WTC11 (cell line): ENCODE data around the gene MYOM3. TPM values are rescaled to one million over a fixed set of nuclear protein-coding genes. Genes with fewer than 3 reads are reported as not detected.

Source experiments
- ATAC-seq: fragments of 200-7000 bp; cut with Tn5 transposase; 2 replicates; pipeline ENCODE4 v1.10.0; 2021; ENCODE audit warnings: mild to moderate bottlenecking, moderate library complexity
- CTCF ChIA-PET: fragments of 300-600 bp; sonication (Branson Sonifier 250); formaldehyde crosslinking; loops from one replicate; lab custom pipeline; 2021; ENCODE audit warnings: antibody characterized with exemption; lab: Charles Lee
- POLR2A ChIA-PET: fragments of 350-600 bp; sonication (Branson Sonifier 250); formaldehyde crosslinking; loops from one replicate; lab custom pipeline; 2021; ENCODE audit warnings: antibody characterized with exemption; lab: Charles Lee
- DNase-seq: peaks from one replicate; pipeline ENCODE4 v3.0.0; 2021; ENCODE audit warnings: low spot score
- H3K27ac Mint-ChIP-seq: 2 replicates; pipeline ENCODE4 v1.8.0; 2021; ENCODE audit warnings: mixed read lengths
- H3K27me3 Mint-ChIP-seq: 2 replicates; pipeline ENCODE4 v1.8.0; 2021; ENCODE audit warnings: low read depth, mild to moderate bottlenecking, moderate library complexity, mixed read lengths
- H3K36me3 Mint-ChIP-seq: 2 replicates; pipeline ENCODE4 v1.8.0; 2021; ENCODE audit warnings: mixed read lengths
- H3K4me1 Mint-ChIP-seq: 2 replicates; pipeline ENCODE4 v1.8.0; 2022; ENCODE audit warnings: mixed read lengths
- H3K4me3 Mint-ChIP-seq: 2 replicates; pipeline ENCODE4 v1.8.0; 2021; ENCODE audit warnings: mild to moderate bottlenecking, moderate library complexity, mixed read lengths
- H3K9me3 Mint-ChIP-seq: 2 replicates; pipeline ENCODE4 v1.8.0; 2021; ENCODE audit warnings: mixed read lengths
- AR ChIP-seq: fragments of 250-450 bp; sonication (Bioruptor Pico); IDR thresholded peaks from 2 replicates; pipeline ENCODE4 v1.9.0; 2021; ENCODE audit warnings: mild to moderate bottlenecking
- E2F5 ChIP-seq: sonication (generic); formaldehyde crosslinking; IDR thresholded peaks from 2 replicates; pipeline ENCODE4 v1.8.1; 2022; ENCODE audit warnings: mild to moderate bottlenecking, moderate library complexity, missing genetic modification reagents
- ETV6 ChIP-seq: sonication (generic); formaldehyde crosslinking; IDR thresholded peaks from 2 replicates; pipeline ENCODE4 v1.8.1; 2022; ENCODE audit warnings: mild to moderate bottlenecking, missing genetic modification reagents
- FOXJ3 ChIP-seq: sonication (generic); formaldehyde crosslinking; IDR thresholded peaks from 2 replicates; pipeline ENCODE4 v1.9.0; 2021; ENCODE audit warnings: missing genetic modification reagents, mild to moderate bottlenecking, borderline replicate concordance
- FOXK1 ChIP-seq: sonication (generic); formaldehyde crosslinking; IDR thresholded peaks from 2 replicates; pipeline ENCODE4 v1.8.0; 2022; ENCODE audit warnings: mild to moderate bottlenecking, moderate library complexity, missing genetic modification reagents
- FOXP4 ChIP-seq: sonication (generic); formaldehyde crosslinking; IDR thresholded peaks from 2 replicates; pipeline ENCODE4 v1.8.0; 2022; ENCODE audit warnings: mild to moderate bottlenecking, missing genetic modification reagents
- KAT7 ChIP-seq: sonication (generic); formaldehyde crosslinking; IDR thresholded peaks from 2 replicates; pipeline ENCODE4 v1.8.1; 2023; ENCODE audit warnings: missing genetic modification reagents, mild to moderate bottlenecking, borderline replicate concordance
- MAX ChIP-seq: sonication (generic); formaldehyde crosslinking; IDR thresholded peaks from 2 replicates; pipeline ENCODE4 v1.8.0; 2022; ENCODE audit warnings: mild to moderate bottlenecking, missing genetic modification reagents
- RORB ChIP-seq: fragments of 250-450 bp; sonication (Bioruptor Pico); IDR thresholded peaks from 2 replicates; pipeline ENCODE4 v1.9.0; 2021; ENCODE audit warnings: mild to moderate bottlenecking
- SOX15 ChIP-seq: fragments of 250-450 bp; sonication (Bioruptor Pico); IDR thresholded peaks from 2 replicates; pipeline ENCODE4 v1.9.0; 2021; ENCODE audit warnings: mild to moderate bottlenecking
- ZMAT4 ChIP-seq: fragments of 250-450 bp; sonication (Bioruptor Pico); IDR thresholded peaks from 2 replicates; pipeline ENCODE4 v1.9.0; 2021; ENCODE audit warnings: mild to moderate bottlenecking
- ZNF121 ChIP-seq: sonication (generic); formaldehyde crosslinking; IDR thresholded peaks from 2 replicates; pipeline ENCODE4 v1.8.0; 2023; ENCODE audit warnings: missing genetic modification reagents
- ZNF263 ChIP-seq: sonication (generic); formaldehyde crosslinking; IDR thresholded peaks from 2 replicates; pipeline ENCODE4 v1.8.1; 2022; ENCODE audit warnings: low read depth, mild to moderate bottlenecking, moderate library complexity, missing genetic modification reagents
- ZNF281 ChIP-seq: sonication (generic); formaldehyde crosslinking; IDR thresholded peaks from 2 replicates; pipeline ENCODE4 v1.8.0; 2023; ENCODE audit warnings: mild to moderate bottlenecking, missing genetic modification reagents
- ZNF671 ChIP-seq: fragments of 250-450 bp; sonication (Bioruptor Pico); IDR thresholded peaks from 2 replicates; pipeline ENCODE4 v1.8.0; 2021; ENCODE audit warnings: mild to moderate bottlenecking
- total RNA-seq: library from RNA; stranded (reverse); gene quantifications from 3 replicates; pipeline ENCODE4 v1.2.3, GENCODE V29; 2021

Gene MYOM3
- total RNA-seq, 1 experiment from 2014 or later, result 0.13 TPM

- no peak overlapping the region for H3K27ac Mint-ChIP-seq
- H3K4me3 Mint-ChIP-seq, result no peak overlapping the region
- TF ChIP-seq E2F5 (CRISPR knock-in tag) (no peak), RORB (CRISPR knock-in tag) (no peak)
- DNase-seq (no peak), ATAC-seq (no peak)
- H3K27me3 Mint-ChIP-seq, result no peaks in the 10 kb centered on the region
- no peaks in the 10 kb centered on the region for H3K36me3 Mint-ChIP-seq
- POLR2A ChIA-PET, result no interaction called here
- peaks cover 22% of the 10 kb centered on the region for H3K4me1 Mint-ChIP-seq
- CTCF ChIA-PET, result interaction anchor here (0.8 kb wide), 1 partner anchor 37 kb away, joined by 3 read pairs; the partner anchor contains the start of gene MYOM3
- H3K9me3 Mint-ChIP-seq, result no peaks in the 10 kb centered on the region
These were observed 36.4 kb downstream of the MYOM3 start for GRCh38 chr1:24075590-24075854.

GRCh38 chr1:24074817-24075589 lies 36.9 kb downstream of the MYOM3 start:
- H3K27ac Mint-ChIP-seq, result no peak overlapping the region
- ChIA-PET POLR2A (no interaction called here), CTCF (no interaction called here)
- peaks cover 22% of the 10 kb centered on the region for H3K4me1 Mint-ChIP-seq
- H3K4me3 Mint-ChIP-seq, result no peak overlapping the region
- H3K9me3 Mint-ChIP-seq, result no peaks in the 10 kb centered on the region
- TF ChIP-seq ETV6, result no peak
- TF ChIP-seq ZNF121 (CRISPR knock-in tag), result peak; percentile 81; the same call in 1 of the 2 replicates
- ATAC-seq (no peak), DNase-seq (no peak)
- H3K36me3 Mint-ChIP-seq, result no peaks in the 10 kb centered on the region
- no peaks in the 10 kb centered on the region for H3K27me3 Mint-ChIP-seq

- Mint-ChIP-seq H3K4me1 (peaks cover 22% of the 10 kb centered on the region), H3K9me3 (no peaks in the 10 kb centered on the region), H3K36me3 (no peaks in the 10 kb centered on the region), H3K4me3 (no peak overlapping the region), H3K27me3 (no peaks in the 10 kb centered on the region), H3K27ac (no peak overlapping the region)
- ChIA-PET POLR2A (no interaction called here), CTCF (no interaction called here)
- DNase-seq (no peak), ATAC-seq (no peak)
- no peak for TF ChIP-seq ZNF281
- TF ChIP-seq FOXJ3 (CRISPR knock-in tag), result no peak
- TF ChIP-seq FOXK1 (CRISPR knock-in tag), result no peak
These were observed 37.7 kb downstream of the MYOM3 start for GRCh38 chr1:24074196-24074595.

GRCh38 chr1:24071941-24072340 lies 40.0 kb downstream of the MYOM3 start:
- H3K4me1 Mint-ChIP-seq, result peaks cover 6% of the 10 kb centered on the region; the same call in 1 of the 2 replicates
- ChIA-PET CTCF (interaction anchor here (0.9 to 3.3 kb wide), 28 partner anchors 11 to 321 kb away, joined by 3 to 31 read pairs (median 4); partner anchors contain the start of genes IFNLR1, MYOM3 and SRSF10), POLR2A (interaction anchor here (0.6 to 1.9 kb wide), 2 partner anchors 60 to 79 kb away, joined by 6 to 8 read pairs; no protein-coding TSS in a partner anchor)
- H3K36me3 Mint-ChIP-seq, result no peaks in the 10 kb centered on the region
- H3K9me3 Mint-ChIP-seq, result no peaks in the 10 kb centered on the region
- no peak overlapping the region for H3K4me3 Mint-ChIP-seq
- H3K27me3 Mint-ChIP-seq, result no peaks in the 10 kb centered on the region
- no peak overlapping the region for H3K27ac Mint-ChIP-seq
- no peak for ATAC-seq
- no peak for DNase-seq
- no peak for TF ChIP-seq ZNF263 (CRISPR knock-in tag)

GRCh38 chr1:24070821-24071393 lies 41.0 kb downstream of the MYOM3 start:
- ATAC-seq, result peak; percentile 91
- Mint-ChIP-seq H3K4me1 (peaks cover 6% of the 10 kb centered on the region; the same call in 1 of the 2 replicates), H3K4me3 (peak overlapping the region; percentile 50), H3K9me3 (no peaks in the 10 kb centered on the region), H3K27me3 (no peaks in the 10 kb centered on the region; the same call in 1 of the 2 replicates), H3K27ac (no peak overlapping the region), H3K36me3 (no peaks in the 10 kb centered on the region)
- ChIA-PET CTCF (interaction anchor here (0.6 to 3.3 kb wide), 35 partner anchors 10 to 344 kb away, joined by 3 to 31 read pairs (median 4); partner anchors contain the start of genes IFNLR1, MYOM3, NIPAL3 and SRSF10), POLR2A (interaction anchor here (0.5 to 1.9 kb wide), 3 partner anchors 59 to 161 kb away, joined by 4 to 8 read pairs (median 6); no protein-coding TSS in a partner anchor)
- peak; percentile 85 for DNase-seq
- TF ChIP-seq FOXP4 (no peak), MAX (CRISPR knock-in tag) (peak; percentile 59), AR (no peak), FOXK1 (CRISPR knock-in tag) (0 out of 2 replicates have a peak, but pooled peaks have one; percentile 34), ZNF671 (CRISPR knock-in tag) (no peak), KAT7 (no peak), ZMAT4 (no peak), SOX15 (CRISPR knock-in tag) (no peak)
